OCI-LY1 (cell line): ENCODE measurements around the gene FREY1.

Experiments used
- CTCF ChIP-seq: fragments of 200-600 bp; sonication (generic), shearing (Covaris generic); IDR thresholded peaks from 2 replicates; pipeline ENCODE4 v1.5.1; 2017; ENCODE audit warnings: mild to moderate bottlenecking, antibody characterized with exemption, low read length, moderate library complexity, mixed read lengths
- EZH2 ChIP-seq: fragments of 200-600 bp; sonication (generic), shearing (Covaris generic); IDR thresholded peaks from 2 replicates; pipeline ENCODE4 v1.8.0; 2017; ENCODE audit warnings: borderline replicate concordance, mixed run types, mild to moderate bottlenecking, antibody characterized with exemption, low read length, moderate library complexity, mixed read lengths

- TF ChIP-seq CTCF (no peak), EZH2 (no peak)
Measured at GRCh38 chr11:45860764-45861510, 46.1 kb downstream of the FREY1 start.
